Mesothelial cell of epicardium (in vitro differentiated cells): ENCODE measurements around the gene FRMD5. TPM values are rescaled to one million over a fixed set of nuclear protein-coding genes. Genes with fewer than 3 reads are reported as not detected.

ENCODE experiments used
- DNase-seq, 2 experiments: peaks; one replicate each; pipeline ENCODE4 v3.0.0; 2021; ENCODE audit warnings: low spot score in 2 of 2; ENCODE audit not compliant: unreplicated experiment in 2 of 2
- H3K27ac Mint-ChIP-seq: 2 replicates; pipeline ENCODE4 v1.8.0; 2021; ENCODE audit warnings: mixed read lengths
- H3K27me3 Mint-ChIP-seq: 2 replicates; pipeline ENCODE4 v1.8.0; 2021; ENCODE audit warnings: low read depth, mixed read lengths
- H3K36me3 Mint-ChIP-seq: 2 replicates; pipeline ENCODE4 v1.8.0; 2021; ENCODE audit warnings: mixed read lengths
- H3K4me1 Mint-ChIP-seq: 2 replicates; pipeline ENCODE4 v1.8.0; 2021; ENCODE audit warnings: mixed read lengths
- H3K4me3 Mint-ChIP-seq: 2 replicates; pipeline ENCODE4 v1.8.0; 2021; ENCODE audit warnings: mild to moderate bottlenecking, moderate library complexity, mixed read lengths
- H3K9me3 Mint-ChIP-seq: 2 replicates; pipeline ENCODE4 v1.8.0; 2021; ENCODE audit warnings: mixed read lengths
- total RNA-seq: library from RNA; stranded (reverse); gene quantifications from 3 replicates; pipeline ENCODE4 v1.2.1, GENCODE V29; 2021
- TF ChIP-seq, protein P1 (sequence below): fragments of 200-600 bp; sonication (generic); IDR thresholded peaks from one replicate; pipeline ENCODE4 v1.5.0; 2021; ENCODE audit warnings: antibody characterized with exemption; ENCODE audit not compliant: unreplicated experiment

Gene FRMD5
- total RNA-seq, 1 donor from 2014 or later, result 2.5 TPM

GRCh38 chr15:43953402-43953801, 241.7 kb downstream of the FRMD5 start:
- H3K4me3 Mint-ChIP-seq, result no peak overlapping the region
- DNase-seq, result no peak
- TF ChIP-seq, protein P1, sequence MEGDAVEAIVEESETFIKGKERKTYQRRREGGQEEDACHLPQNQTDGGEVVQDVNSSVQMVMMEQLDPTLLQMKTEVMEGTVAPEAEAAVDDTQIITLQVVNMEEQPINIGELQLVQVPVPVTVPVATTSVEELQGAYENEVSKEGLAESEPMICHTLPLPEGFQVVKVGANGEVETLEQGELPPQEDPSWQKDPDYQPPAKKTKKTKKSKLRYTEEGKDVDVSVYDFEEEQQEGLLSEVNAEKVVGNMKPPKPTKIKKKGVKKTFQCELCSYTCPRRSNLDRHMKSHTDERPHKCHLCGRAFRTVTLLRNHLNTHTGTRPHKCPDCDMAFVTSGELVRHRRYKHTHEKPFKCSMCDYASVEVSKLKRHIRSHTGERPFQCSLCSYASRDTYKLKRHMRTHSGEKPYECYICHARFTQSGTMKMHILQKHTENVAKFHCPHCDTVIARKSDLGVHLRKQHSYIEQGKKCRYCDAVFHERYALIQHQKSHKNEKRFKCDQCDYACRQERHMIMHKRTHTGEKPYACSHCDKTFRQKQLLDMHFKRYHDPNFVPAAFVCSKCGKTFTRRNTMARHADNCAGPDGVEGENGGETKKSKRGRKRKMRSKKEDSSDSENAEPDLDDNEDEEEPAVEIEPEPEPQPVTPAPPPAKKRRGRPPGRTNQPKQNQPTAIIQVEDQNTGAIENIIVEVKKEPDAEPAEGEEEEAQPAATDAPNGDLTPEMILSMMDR, result no peak
- no peaks in the 10 kb centered on the region for H3K9me3 Mint-ChIP-seq
- no peak overlapping the region for H3K27ac Mint-ChIP-seq
- no peaks in the 10 kb centered on the region for H3K4me1 Mint-ChIP-seq
- no peaks in the 10 kb centered on the region for H3K36me3 Mint-ChIP-seq
- H3K27me3 Mint-ChIP-seq, result peaks cover 11% of the 10 kb centered on the region

DNA sequence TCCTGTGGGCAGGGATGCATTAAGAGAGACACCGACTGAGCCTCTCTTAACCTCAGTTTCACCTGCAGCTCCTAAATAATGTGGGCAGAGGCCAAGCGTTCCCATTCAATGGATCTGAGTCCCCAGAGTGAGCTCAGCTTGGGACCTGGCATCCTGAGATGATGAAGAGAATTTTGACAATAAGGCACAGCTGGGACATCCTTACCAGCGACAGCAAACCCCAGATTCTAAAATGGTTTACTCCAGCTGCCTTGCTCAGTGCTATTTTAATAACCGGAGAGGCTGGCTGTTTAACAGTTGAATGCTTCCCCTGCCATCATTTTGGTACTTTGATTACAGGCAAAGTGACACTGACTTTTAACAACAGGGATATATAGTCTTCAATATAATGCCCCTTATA, 244.5 kb downstream of the FRMD5 start:
- Mint-ChIP-seq H3K36me3 (no peaks in the 10 kb centered on the region), H3K4me1 (no peaks in the 10 kb centered on the region), H3K9me3 (no peaks in the 10 kb centered on the region), H3K27me3 (peaks cover 14% of the 10 kb centered on the region), H3K4me3 (no peak overlapping the region), H3K27ac (no peak overlapping the region)
- DNase-seq, result no peak
- TF ChIP-seq, protein P1, result no peak

- no peak overlapping the region for H3K27ac Mint-ChIP-seq
- H3K36me3 Mint-ChIP-seq, result no peaks in the 10 kb centered on the region
- H3K27me3 Mint-ChIP-seq, result peaks cover 12% of the 10 kb centered on the region
- H3K4me3 Mint-ChIP-seq, result no peak overlapping the region
- no peak for DNase-seq
- TF ChIP-seq, protein P1, result no peak
- H3K4me1 Mint-ChIP-seq, result no peaks in the 10 kb centered on the region
- H3K9me3 Mint-ChIP-seq, result no peaks in the 10 kb centered on the region
Measured at GRCh38 chr15:43948691-43949325, 246.3 kb downstream of the FRMD5 start.

- no peak overlapping the region for H3K27ac Mint-ChIP-seq
- H3K27me3 Mint-ChIP-seq, result peaks cover 9% of the 10 kb centered on the region
- H3K36me3 Mint-ChIP-seq, result no peaks in the 10 kb centered on the region
- H3K9me3 Mint-ChIP-seq, result no peaks in the 10 kb centered on the region
- H3K4me1 Mint-ChIP-seq, result peaks cover 3% of the 10 kb centered on the region
- DNase-seq, result no peak
- TF ChIP-seq, protein P1, result no peak
- no peak overlapping the region for H3K4me3 Mint-ChIP-seq
Measured at GRCh38 chr15:43943511-43943910, 251.6 kb downstream of the FRMD5 start.

GRCh38 chr15:43942194-43942593, 252.9 kb downstream of the FRMD5 start:
- H3K36me3 Mint-ChIP-seq, result no peaks in the 10 kb centered on the region
- H3K27ac Mint-ChIP-seq, result no peak overlapping the region
- H3K9me3 Mint-ChIP-seq, result no peaks in the 10 kb centered on the region
- H3K27me3 Mint-ChIP-seq, result peaks cover 6% of the 10 kb centered on the region
- peaks cover 3% of the 10 kb centered on the region for H3K4me1 Mint-ChIP-seq
- TF ChIP-seq, protein P1, result no peak
- no peak overlapping the region for H3K4me3 Mint-ChIP-seq
- no peak for DNase-seq
